A549 (cell line): Measurements from ENCODE around the gene LCNL1.

Experiments
- CEBPB ChIP-seq, 2 experiments: fragments of >200 bp in 1 of 2; sonication (Bioruptor Twin) in 1 of 2; formaldehyde crosslinking in 1 of 2; IDR thresholded peaks; 2 replicates each; pipeline ENCODE4 v1.6.1; 2012 to 2016
- CTCF ChIP-seq: fragments of >200 bp; sonication (Bioruptor Twin); formaldehyde crosslinking; IDR thresholded peaks from 3 replicates; pipeline ENCODE4 v1.5.1; 2016
- GATA3 ChIP-seq: IDR thresholded peaks from 2 replicates; pipeline ENCODE4 v1.6.1; 2012; ENCODE audit warnings: borderline replicate concordance
- MAFK ChIP-seq: fragments of 450-650 bp; IDR thresholded peaks from 2 replicates; pipeline ENCODE4 v1.6.1; 2014; ENCODE audit not compliant: partially characterized antibody

- TF ChIP-seq CTCF, result peak; percentile 67
- no peak for TF ChIP-seq MAFK
- no peak for TF ChIP-seq GATA3
- no peak for TF ChIP-seq CEBPB (IDR thresholded peaks at IDR 0.05)
Measured at GRCh38 chr9:136947955-136948510, 34.8 kb upstream of the LCNL1 start.
